Measurements from ENCODE around the gene RAX2.
"Not testable (repeated sequence)": the region's sequence is repeated elsewhere in the genome, so short reads cannot be mapped to it uniquely, and the experiment has no call there.

RAX2 gene

DNA sequence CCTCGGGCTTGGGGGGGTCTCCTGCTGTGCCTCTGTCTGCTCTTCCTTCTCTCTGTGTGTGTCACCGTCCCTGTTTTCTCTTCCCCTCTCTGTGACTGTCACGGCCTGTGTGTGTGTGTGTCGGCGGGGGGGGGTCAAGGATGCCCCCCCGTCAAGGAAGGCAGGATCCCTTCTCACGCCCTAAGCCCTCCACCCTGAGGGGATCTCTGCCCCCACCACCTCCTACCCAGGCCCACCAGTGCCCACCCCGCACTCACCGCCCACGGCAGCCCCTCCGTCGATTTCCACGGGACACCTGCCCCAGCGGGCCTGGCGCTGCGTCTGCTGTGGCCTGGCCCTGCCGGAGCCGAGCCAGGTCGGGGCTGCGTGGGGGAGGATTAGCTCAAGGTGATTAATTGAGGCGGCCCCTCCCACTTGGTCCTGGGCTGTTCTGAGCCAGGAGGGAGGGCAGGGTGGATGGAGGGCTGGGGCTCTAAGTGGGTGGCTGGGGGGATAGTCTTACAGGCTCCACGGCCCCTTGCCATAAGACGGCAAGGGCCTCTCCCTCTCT, at the start of gene RAX2:
TSS of gene RAX2 (minus strand) at position 323 of the 550 bp plus-strand sequence. CDS start 486 bp downstream, outside the sequence.
- DNase-seq (ENCODE audit: low spot score in 2 of 2) = no peak
- Histone ChIP-seq H3K27me3 (ENCODE audit: low read depth) (no peaks in the 10 kb centered on the region), H3K4me3 (no peak within 1 kb of the TSS), H3K36me3 (replicated peaks) (peaks cover 12% of the 10 kb centered on the region), H3K9me3 (no peaks in the 10 kb centered on the region), H3K4me1 (no peaks in the 10 kb centered on the region)
- in situ Hi-C loops (cut with MboI; ENCODE audit: low sequenced_read_pairs) = no loop called here

GRCh38 chr19:3821156-3821555, 49.1 kb upstream of the RAX2 start:
- H3K4me1 ChIP-seq = no peaks in the 10 kb centered on the region
- no peak overlapping the region for H3K4me3 ChIP-seq
- no peaks in the 10 kb centered on the region for H3K9me3 ChIP-seq
- in situ Hi-C loops (cut with MboI; ENCODE audit: low sequenced_read_pairs) = no loop called here
- H3K27me3 ChIP-seq (ENCODE audit: low read depth) = no peaks in the 10 kb centered on the region
- no peak for DNase-seq (ENCODE audit: low spot score in 2 of 2)
- no peaks in the 10 kb centered on the region for H3K36me3 ChIP-seq (replicated peaks)

DNA sequence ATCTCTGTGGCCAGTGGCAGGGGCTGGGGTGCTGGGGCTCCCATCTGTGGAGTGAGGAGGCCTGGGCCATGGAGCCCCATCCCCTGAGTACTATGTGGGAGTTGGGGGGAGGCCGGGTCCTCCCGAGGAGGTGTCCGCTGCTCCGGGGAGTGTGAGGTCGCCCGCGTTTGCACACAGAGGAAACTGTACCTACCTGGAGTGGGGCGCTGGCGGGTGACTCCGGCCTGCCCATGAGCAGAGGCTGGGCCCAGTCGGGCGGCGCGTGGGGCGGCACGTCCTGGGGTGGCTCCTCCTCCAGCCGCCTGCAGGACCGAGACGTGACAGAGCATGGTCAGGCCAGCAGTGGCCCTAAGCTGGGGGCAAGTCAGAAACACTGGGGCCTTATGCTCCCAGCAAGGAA, 48.0 kb upstream of the RAX2 start:
- in situ Hi-C loops (cut with MboI; ENCODE audit: low sequenced_read_pairs) = no loop called here
- Histone ChIP-seq H3K36me3 (replicated peaks) (no peaks in the 10 kb centered on the region), H3K4me1 (no peaks in the 10 kb centered on the region), H3K4me3 (no peak overlapping the region), H3K9me3 (no peaks in the 10 kb centered on the region), H3K27me3 (ENCODE audit: low read depth) (no peaks in the 10 kb centered on the region)
- no peak for DNase-seq (ENCODE audit: low spot score in 2 of 2)

DNA sequence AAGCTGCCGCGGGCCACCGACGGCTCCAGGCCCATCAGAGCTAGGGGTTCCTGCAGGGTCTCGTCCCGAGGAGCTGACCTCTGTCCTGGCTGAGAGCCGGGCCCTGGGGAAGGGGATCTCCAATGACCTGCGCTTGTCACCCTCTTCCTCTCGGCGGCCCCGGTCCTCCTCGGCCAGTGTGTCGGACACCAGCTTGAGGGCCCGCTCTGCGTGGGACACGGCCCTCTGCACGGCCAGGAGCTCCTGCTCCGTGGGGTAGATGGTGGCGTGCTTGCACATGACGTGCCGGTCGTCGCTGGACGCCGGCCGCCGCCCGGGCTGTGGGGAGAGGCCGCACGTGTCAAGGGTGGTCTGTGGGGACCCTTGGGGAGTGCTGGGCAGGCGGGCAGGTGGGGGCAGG, 46.9 kb upstream of the RAX2 start:
- in situ Hi-C loops (cut with MboI; ENCODE audit: low sequenced_read_pairs) = no loop called here
- H3K36me3 ChIP-seq (replicated peaks) = no peaks in the 10 kb centered on the region
- no peak overlapping the region for H3K4me3 ChIP-seq
- no peak for DNase-seq (ENCODE audit: low spot score in 2 of 2)
- H3K9me3 ChIP-seq = no peaks in the 10 kb centered on the region
- no peaks in the 10 kb centered on the region for H3K27me3 ChIP-seq (ENCODE audit: low read depth)
- no peaks in the 10 kb centered on the region for H3K4me1 ChIP-seq

DNA sequence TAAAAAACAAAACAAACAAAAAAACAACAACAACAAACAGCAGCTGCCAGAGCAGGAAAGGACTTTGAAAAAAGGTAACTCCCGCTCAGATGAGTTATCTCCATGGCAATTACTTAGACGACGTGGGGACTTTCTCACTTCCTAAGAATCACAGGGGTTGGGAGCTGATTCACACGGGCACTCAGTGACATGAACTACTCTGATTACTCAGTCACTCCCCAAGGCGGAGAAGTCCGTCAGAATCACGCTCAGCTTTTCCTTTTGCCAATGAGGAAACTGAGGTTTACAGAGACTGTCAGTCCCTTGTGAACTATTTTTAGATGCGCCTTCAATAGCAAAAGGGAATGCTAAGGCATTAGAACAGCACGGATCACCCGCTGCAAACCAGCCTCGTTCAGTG, 46.4 kb upstream of the RAX2 start:
- in situ Hi-C loops (cut with MboI; ENCODE audit: low sequenced_read_pairs) = no loop called here

GRCh38 chr19:3817761-3818160, 45.7 kb upstream of the RAX2 start:
- in situ Hi-C loops (cut with MboI; ENCODE audit: low sequenced_read_pairs) = no loop called here
- DNase-seq (ENCODE audit: low spot score in 2 of 2) = no peak
- Histone ChIP-seq H3K4me1 (no peaks in the 10 kb centered on the region), H3K36me3 (replicated peaks) (no peaks in the 10 kb centered on the region), H3K9me3 (no peaks in the 10 kb centered on the region), H3K4me3 (no peak overlapping the region), H3K27me3 (ENCODE audit: low read depth) (no peaks in the 10 kb centered on the region)

More for the DNA sequence above, 46.4 kb upstream of the RAX2 start:
- H3K36me3 ChIP-seq (replicated peaks) = no peaks in the 10 kb centered on the region
- H3K9me3 ChIP-seq = no peaks in the 10 kb centered on the region
- no peaks in the 10 kb centered on the region for H3K27me3 ChIP-seq (ENCODE audit: low read depth)
- no peak for DNase-seq (ENCODE audit: low spot score in 2 of 2)
- no peaks in the 10 kb centered on the region for H3K4me1 ChIP-seq
- no peak overlapping the region for H3K4me3 ChIP-seq

- in situ Hi-C loops (cut with MboI; ENCODE audit: low sequenced_read_pairs) = no loop called here
- no peaks in the 10 kb centered on the region for H3K4me1 ChIP-seq
- H3K4me3 ChIP-seq = no peak overlapping the region
- no peaks in the 10 kb centered on the region for H3K9me3 ChIP-seq
- H3K36me3 ChIP-seq (replicated peaks) = no peaks in the 10 kb centered on the region
- H3K27me3 ChIP-seq (ENCODE audit: low read depth) = no peaks in the 10 kb centered on the region
- no peak for DNase-seq (ENCODE audit: low spot score in 2 of 2)
These were observed 44.7 kb upstream of the RAX2 start for GRCh38 chr19:3816566-3817218.

- H3K9me3 ChIP-seq; H3K4me1 ChIP-seq; H3K27me3 ChIP-seq (ENCODE audit: low read depth); DNase-seq (ENCODE audit: low spot score in 2 of 2); in situ Hi-C loops (cut with MboI; ENCODE audit: low sequenced_read_pairs); H3K4me3 ChIP-seq; H3K36me3 ChIP-seq (replicated peaks): not testable (repeated sequence)
These were observed 44.1 kb upstream of the RAX2 start for GRCh38 chr19:3816148-3816547.

DNA sequence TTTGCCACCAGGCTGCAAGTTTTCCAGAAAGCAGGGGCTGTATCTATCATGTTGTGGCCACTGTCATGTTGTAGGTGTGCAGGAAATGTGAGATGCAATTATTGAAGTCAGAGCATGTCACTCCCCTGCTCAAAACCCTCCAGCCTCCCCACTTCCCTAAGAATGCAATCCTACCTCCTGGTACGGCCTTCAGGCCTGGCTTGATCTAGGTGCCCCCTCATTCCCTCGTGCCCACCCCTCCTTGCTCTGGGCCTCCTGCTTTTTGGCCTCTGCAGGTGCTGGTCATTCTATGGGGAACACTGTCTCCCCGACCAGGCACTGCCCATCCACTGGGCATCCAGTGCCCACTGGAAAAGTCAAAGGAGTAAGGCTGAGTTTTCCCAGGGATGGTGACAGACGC, 42.6 kb upstream of the RAX2 start:
- no peaks in the 10 kb centered on the region for H3K4me1 ChIP-seq
- no peaks in the 10 kb centered on the region for H3K27me3 ChIP-seq (ENCODE audit: low read depth)
- H3K4me3 ChIP-seq = no peak overlapping the region
- no peaks in the 10 kb centered on the region for H3K9me3 ChIP-seq
- DNase-seq (ENCODE audit: low spot score in 2 of 2) = no peak
- in situ Hi-C loops (cut with MboI; ENCODE audit: low sequenced_read_pairs) = no loop called here
- H3K36me3 ChIP-seq (replicated peaks) = no peaks in the 10 kb centered on the region

DNA sequence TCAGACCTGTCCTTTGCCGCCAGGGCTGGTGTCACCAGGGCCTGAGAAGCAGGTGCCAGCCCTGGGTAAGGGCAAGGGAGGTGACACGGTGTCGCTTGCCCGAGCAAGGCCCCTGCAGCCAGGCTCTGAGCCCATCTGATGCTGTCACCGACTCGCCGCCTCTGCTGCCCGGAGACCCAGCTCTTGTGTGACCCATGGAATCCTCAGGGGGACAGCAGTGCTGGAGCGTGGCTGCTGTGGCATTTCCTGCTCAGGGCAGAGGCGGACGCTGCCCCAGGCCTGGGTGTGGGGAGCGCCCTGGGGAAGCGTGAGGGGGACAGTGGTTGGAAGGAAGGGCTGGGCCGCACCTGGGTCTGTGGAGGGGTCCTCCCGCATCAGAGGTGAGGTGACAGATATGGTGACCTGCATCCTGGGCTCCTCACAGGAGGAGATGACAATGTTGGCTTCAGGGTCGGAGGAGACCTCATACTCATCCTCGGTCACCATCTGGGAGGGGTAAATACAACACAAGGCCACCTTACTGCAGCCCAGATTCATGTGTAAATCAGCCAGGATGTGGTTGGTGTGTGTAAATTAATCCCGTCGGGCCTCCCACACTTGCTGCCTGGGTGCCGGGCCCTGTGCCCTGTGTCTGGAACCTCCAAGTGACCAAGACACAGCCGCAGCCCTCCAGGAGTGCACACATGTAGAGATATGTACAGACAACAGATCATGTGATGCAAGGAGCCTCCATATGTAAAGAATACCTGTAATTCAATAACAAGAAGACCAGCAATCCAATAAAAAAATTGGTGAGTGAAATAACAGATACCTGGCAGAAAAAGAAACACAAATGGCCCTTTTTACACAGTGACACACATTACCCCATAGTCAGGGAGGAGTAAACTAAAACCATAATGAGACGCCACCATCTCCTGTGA, 41.7 kb upstream of the RAX2 start:
- DNase-seq (ENCODE audit: low spot score in 2 of 2) = no peak
- in situ Hi-C loops (cut with MboI; ENCODE audit: low sequenced_read_pairs) = no loop called here
- Histone ChIP-seq H3K9me3 (no peaks in the 10 kb centered on the region), H3K4me1 (no peaks in the 10 kb centered on the region), H3K4me3 (no peak overlapping the region), H3K36me3 (replicated peaks) (no peaks in the 10 kb centered on the region), H3K27me3 (ENCODE audit: low read depth) (no peaks in the 10 kb centered on the region)

GRCh38 chr19:3810708-3811355, 38.8 kb upstream of the RAX2 start:
- Histone ChIP-seq H3K9me3 (no peaks in the 10 kb centered on the region), H3K36me3 (replicated peaks) (no peaks in the 10 kb centered on the region), H3K27me3 (ENCODE audit: low read depth) (no peaks in the 10 kb centered on the region), H3K4me3 (no peak overlapping the region), H3K4me1 (no peaks in the 10 kb centered on the region)
- DNase-seq (ENCODE audit: low spot score in 2 of 2) = no peak
- in situ Hi-C loops (cut with MboI; ENCODE audit: low sequenced_read_pairs) = no loop called here

- Histone ChIP-seq H3K36me3 (replicated peaks) (no peaks in the 10 kb centered on the region), H3K4me3 (no peak overlapping the region), H3K27me3 (ENCODE audit: low read depth) (no peaks in the 10 kb centered on the region), H3K4me1 (no peaks in the 10 kb centered on the region), H3K9me3 (no peaks in the 10 kb centered on the region)
- in situ Hi-C loops (cut with MboI; ENCODE audit: low sequenced_read_pairs) = no loop called here
- DNase-seq (ENCODE audit: low spot score in 2 of 2) = no peak
These were observed 38.1 kb upstream of the RAX2 start for GRCh38 chr19:3809881-3810707.

GRCh38 chr19:3808420-3809143, 36.6 kb upstream of the RAX2 start:
- DNase-seq (ENCODE audit: low spot score in 2 of 2) = no peak
- no peak overlapping the region for H3K4me3 ChIP-seq
- H3K4me1 ChIP-seq = no peaks in the 10 kb centered on the region
- H3K9me3 ChIP-seq = no peaks in the 10 kb centered on the region
- H3K27me3 ChIP-seq (ENCODE audit: low read depth) = no peaks in the 10 kb centered on the region
- H3K36me3 ChIP-seq (replicated peaks) = no peaks in the 10 kb centered on the region
- in situ Hi-C loops (cut with MboI; ENCODE audit: low sequenced_read_pairs) = no loop called here

Measured in HAP-1 (cell line).